Neural progenitor cell (in vitro differentiated cells): ENCODE results near the gene KRTDAP. TPM values are rescaled to one million over a fixed set of nuclear protein-coding genes. Genes with fewer than 3 reads are reported as not detected.

ENCODE experiments used
- DNase-seq: peaks from one replicate; pipeline ENCODE4 v3.0.0-alpha.2; 2016; ENCODE audit warnings: low spot score
- H2AFZ ChIP-seq: fragments of 200-600 bp; sonication (generic); replicated peaks from 2 replicates; pipeline ENCODE4 v1.6.1; 2016; ENCODE audit warnings: antibody characterized with exemption
- H3F3A ChIP-seq: fragments of 200-600 bp; sonication (generic); 2 replicates; pipeline ENCODE4 v1.6.1; 2016; ENCODE audit warnings: antibody characterized with exemption, low read depth
- H3K27ac ChIP-seq: fragments of 200-600 bp; sonication (generic); 2 replicates; pipeline ENCODE4 v1.5.1; 2016; ENCODE audit warnings: mild to moderate bottlenecking
- H3K27me3 ChIP-seq: fragments of 200-600 bp; sonication (generic); 2 replicates; pipeline ENCODE4 v1.6.1; 2016; ENCODE audit warnings: mild to moderate bottlenecking, moderate library complexity
- H3K36me3 ChIP-seq: fragments of 200-600 bp; sonication (generic); 2 replicates; pipeline ENCODE4 v1.5.1; 2016
- H3K4me1 ChIP-seq: fragments of 200-600 bp; sonication (generic); 2 replicates; pipeline ENCODE4 v1.6.1; 2016; ENCODE audit warnings: mixed run types
- H3K4me2 ChIP-seq: fragments of 200-600 bp; sonication (generic); 2 replicates; pipeline ENCODE4 v1.6.1; 2016
- H3K4me3 ChIP-seq: fragments of 200-600 bp; sonication (generic); 2 replicates; pipeline ENCODE4 v1.5.1; 2016
- H3K79me2 ChIP-seq: fragments of 200-600 bp; sonication (generic); 2 replicates; pipeline ENCODE4 v1.6.1; 2016; ENCODE audit warnings: low read depth
- H3K9ac ChIP-seq: fragments of 200-600 bp; sonication (generic); 2 replicates; pipeline ENCODE4 v1.6.1; 2016
- H3K9me3 ChIP-seq: fragments of 200-600 bp; sonication (generic); 2 replicates; pipeline ENCODE4 v1.5.1; 2016; ENCODE audit warnings: low read depth
- H4K20me1 ChIP-seq: fragments of 200-600 bp; sonication (generic); 2 replicates; pipeline ENCODE4 v1.6.1; 2016; ENCODE audit warnings: low read depth
- H3K27ac Mint-ChIP-seq: 3 replicates; pipeline ENCODE4 v1.8.0; 2021; ENCODE audit warnings: mixed read lengths
- H3K27me3 Mint-ChIP-seq: 2 replicates; pipeline ENCODE4 v1.8.0; 2022; ENCODE audit warnings: low read depth, mild to moderate bottlenecking, inconsistent platforms, moderate library complexity, mixed read lengths; ENCODE audit not compliant: insufficient read depth
- H3K36me3 Mint-ChIP-seq: 3 replicates; pipeline ENCODE4 v1.8.0; 2021; ENCODE audit warnings: mixed read lengths
- H3K4me1 Mint-ChIP-seq: 3 replicates; pipeline ENCODE4 v1.8.0; 2021; ENCODE audit warnings: mixed read lengths
- H3K4me3 Mint-ChIP-seq: 3 replicates; pipeline ENCODE4 v1.8.0; 2021; ENCODE audit warnings: mild to moderate bottlenecking, moderate library complexity, mixed read lengths
- H3K9me3 Mint-ChIP-seq: 3 replicates; pipeline ENCODE4 v1.8.0; 2020; ENCODE audit warnings: mixed read lengths
- CTCF ChIP-seq: fragments of 200-600 bp; sonication (generic); IDR thresholded peaks from 2 replicates; pipeline ENCODE4 v1.5.1; 2017; ENCODE audit warnings: antibody characterized with exemption, mild to moderate bottlenecking
- EZH2 ChIP-seq: fragments of 200-600 bp; sonication (generic); IDR thresholded peaks from 2 replicates; pipeline ENCODE4 v1.6.1; 2017; ENCODE audit warnings: antibody characterized with exemption, mild to moderate bottlenecking, moderate library complexity
- EZH2phosphoT487 ChIP-seq: fragments of 200-600 bp; sonication (generic); IDR thresholded peaks from 2 replicates; pipeline ENCODE4 v1.6.1; 2017; ENCODE audit warnings: antibody characterized with exemption
- total RNA-seq: library from RNA; depleted of rRNA; stranded (reverse); fragments of >200 nt; gene quantifications from 2 replicates; pipeline ENCODE4 v1.2.3, GENCODE V29; 2015; ENCODE audit warnings: low replicate concordance

Gene KRTDAP
- total RNA-seq, 1 donor from 2014 or later, result not detected

- DNase-seq, result no peak
- Mint-ChIP-seq H3K9me3 (no peaks in the 10 kb centered on the region), H3K27me3 (peaks cover 3% of the 10 kb centered on the region), H3K36me3 (no peaks in the 10 kb centered on the region), H3K4me3 (no peak overlapping the region), H3K27ac (peak overlapping the region; percentile 42), H3K4me1 (no peaks in the 10 kb centered on the region)
- Histone ChIP-seq H3K79me2 (no peaks in the 10 kb centered on the region), H3K9ac (no peak overlapping the region), H3K9me3 (no peaks in the 10 kb centered on the region), H3K4me3 (no peak overlapping the region), H2AFZ (no peak overlapping the region), H3K36me3 (no peaks in the 10 kb centered on the region), H3K4me1 (peaks cover 7% of the 10 kb centered on the region), H4K20me1 (peaks cover 4% of the 10 kb centered on the region), H3K27me3 (no peaks in the 10 kb centered on the region), H3K27ac (no peak overlapping the region), H3K4me2 (no peak overlapping the region), H3F3A (peaks cover 8% of the 10 kb centered on the region)
- TF ChIP-seq EZH2, result no peak
- no peak for TF ChIP-seq CTCF
- TF ChIP-seq EZH2phosphoT487, result no peak
Observed at GRCh38 chr19:35534803-35535480, 44.7 kb upstream of the KRTDAP start.

DNA sequence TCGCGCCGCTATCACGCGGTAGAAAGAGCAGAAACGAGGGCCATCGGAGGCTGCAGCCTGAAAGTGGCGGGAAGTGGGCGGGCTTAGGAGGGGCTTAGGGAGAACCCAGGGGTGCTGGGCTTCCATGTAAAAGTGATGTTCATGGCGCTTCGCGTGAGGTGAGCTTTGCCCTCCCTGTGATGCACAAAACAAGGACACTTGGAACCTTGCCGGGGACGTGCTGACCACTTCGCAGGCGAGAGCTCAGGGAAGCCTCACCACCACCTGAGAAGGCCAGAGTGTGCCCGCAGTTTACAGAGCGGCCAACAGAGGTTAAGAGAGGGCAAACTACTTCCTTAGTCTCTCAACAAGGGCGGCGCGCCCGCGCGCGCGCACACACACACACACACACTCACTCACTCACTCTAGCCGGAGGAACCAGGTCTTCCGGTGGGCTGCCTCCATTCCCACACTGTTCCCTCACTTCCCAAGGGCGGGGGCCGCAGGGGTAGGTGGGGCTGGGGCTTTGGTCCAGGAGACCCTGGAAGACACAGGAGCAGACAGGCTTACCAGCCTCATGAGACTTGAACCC, 43.6 kb upstream of the KRTDAP start:
- peaks cover 7% of the 10 kb centered on the region for H3K4me1 ChIP-seq
- H3K4me3 ChIP-seq, result no peak overlapping the region
- H3K9ac ChIP-seq, result no peak overlapping the region
- H3K27me3 Mint-ChIP-seq, result peaks cover 3% of the 10 kb centered on the region
- H3K4me1 Mint-ChIP-seq, result no peaks in the 10 kb centered on the region
- H3F3A ChIP-seq, result peaks cover 8% of the 10 kb centered on the region
- no peak overlapping the region for H3K4me2 ChIP-seq
- H3K27ac ChIP-seq, result no peak overlapping the region
- peaks cover 4% of the 10 kb centered on the region for H4K20me1 ChIP-seq
- H3K9me3 ChIP-seq, result no peaks in the 10 kb centered on the region
- H3K4me3 Mint-ChIP-seq, result no peak overlapping the region
- no peaks in the 10 kb centered on the region for H3K79me2 ChIP-seq
- no peak overlapping the region for H3K27ac Mint-ChIP-seq
- no peaks in the 10 kb centered on the region for H3K9me3 Mint-ChIP-seq
- no peak overlapping the region for H2AFZ ChIP-seq
- DNase-seq, result peak; percentile 58
- no peaks in the 10 kb centered on the region for H3K36me3 Mint-ChIP-seq
- H3K36me3 ChIP-seq, result no peaks in the 10 kb centered on the region
- H3K27me3 ChIP-seq, result no peaks in the 10 kb centered on the region
- TF ChIP-seq EZH2, result no peak
- no peak for TF ChIP-seq EZH2phosphoT487
- no peak for TF ChIP-seq CTCF

- no peaks in the 10 kb centered on the region for H3K36me3 ChIP-seq
- no peak within 1 kb of the TSS for H3K27ac ChIP-seq
- no peaks in the 10 kb centered on the region for H3K27me3 ChIP-seq
- Mint-ChIP-seq H3K4me1 (no peaks in the 10 kb centered on the region), H3K36me3 (no peaks in the 10 kb centered on the region), H3K27me3 (peaks cover 3% of the 10 kb centered on the region), H3K4me3 (no peak within 1 kb of the TSS), H3K9me3 (no peaks in the 10 kb centered on the region), H3K27ac (no peak within 1 kb of the TSS)
- H3K9me3 ChIP-seq, result no peaks in the 10 kb centered on the region
- DNase-seq, result no peak
- no peak within 1 kb of the TSS for H3K4me3 ChIP-seq
- peaks cover 7% of the 10 kb centered on the region for H3K4me1 ChIP-seq
- no peak within 1 kb of the TSS for H3K9ac ChIP-seq
- no peaks in the 10 kb centered on the region for H3K79me2 ChIP-seq
- H2AFZ ChIP-seq, result no peak within 1 kb of the TSS
- H4K20me1 ChIP-seq, result peaks cover 4% of the 10 kb centered on the region
- TF ChIP-seq EZH2phosphoT487, result no peak
- TF ChIP-seq CTCF, result no peak
- no peak for TF ChIP-seq EZH2
- H3K4me2 ChIP-seq, result no peak within 1 kb of the TSS
- H3F3A ChIP-seq, result peaks cover 8% of the 10 kb centered on the region
Observed at GRCh38 chr19:35533201-35533821, 43.0 kb upstream of the KRTDAP start, which contains the start of gene GAPDHS. Gene GAPDHS, plus strand, starts transcription at chr19:35533456. Its CDS starts 72 bp downstream, at chr19:35533528.
